ENCODE results near the gene TEX14.
A peak's percentile ranks its signal among the peaks of the same experiment; 100 is the strongest.
"Not testable (repeated sequence)": the region's sequence is repeated elsewhere in the genome, so short reads cannot be mapped to it uniquely, and the experiment has no call there.

The TEX14 gene

GRCh38 chr17:58605470-58605869 is 86.4 kb downstream of the TEX14 start:
- peak; percentile 54 to 80 (median 70) for DNase-seq

GRCh38 chr17:58601976-58602375 is 89.9 kb downstream of the TEX14 start:
- DNase-seq, result no peak

- DNase-seq, result no peak
These were observed 94.5 kb downstream of the TEX14 start for GRCh38 chr17:58597371-58597770.

GRCh38 chr17:58595194-58595792 is 96.6 kb downstream of the TEX14 start:
- peak in 1 of 4 experiments; percentile 8 for DNase-seq

- no peak for DNase-seq
These were observed 98.7 kb downstream of the TEX14 start for GRCh38 chr17:58593123-58593522.

GRCh38 chr17:58591455-58591854 is 100.4 kb downstream of the TEX14 start:
- DNase-seq, result no peak

GRCh38 chr17:58590377-58590776 is 101.5 kb downstream of the TEX14 start:
- no peak for DNase-seq

- DNase-seq, result peak; percentile 52 to 71 (median 62)
These were observed 104.1 kb downstream of the TEX14 start for GRCh38 chr17:58587713-58588117.

- no peak for DNase-seq
These were observed 105.7 kb downstream of the TEX14 start for GRCh38 chr17:58586009-58586644.

GRCh38 chr17:58585554-58585953 is 106.3 kb downstream of the TEX14 start:
- no peak for DNase-seq

- no peak for DNase-seq
These were observed 108.4 kb downstream of the TEX14 start for GRCh38 chr17:58583486-58583885.

GRCh38 chr17:58582718-58583117 is 109.1 kb downstream of the TEX14 start:
- DNase-seq, result not testable (repeated sequence)

GRCh38 chr17:58580671-58581070 is 111.2 kb downstream of the TEX14 start:
- DNase-seq, result no peak

- DNase-seq, result peak; percentile 64 to 87 (median 73)
These were observed 114.1 kb downstream of the TEX14 start for GRCh38 chr17:58577696-58578095.

GRCh38 chr17:58576679-58577367 is 115.0 kb downstream of the TEX14 start:
- DNase-seq, result peak in 2 of 4 experiments; percentile 36 to 41

GRCh38 chr17:58575511-58575910 is 116.3 kb downstream of the TEX14 start:
- peak in 1 of 4 experiments; percentile 20 for DNase-seq

GRCh38 chr17:58574025-58574424 is 117.8 kb downstream of the TEX14 start:
- no peak for DNase-seq

GRCh38 chr17:58572846-58573245 is 119.0 kb downstream of the TEX14 start:
- DNase-seq, result no peak

- peak in 1 of 4 experiments; percentile 9 for DNase-seq
These were observed 121.1 kb downstream of the TEX14 start for GRCh38 chr17:58570758-58571157.

GRCh38 chr17:58569196-58569595 is 122.6 kb downstream of the TEX14 start:
- peak; percentile 15 to 77 (median 50) for DNase-seq

- DNase-seq, result peak; percentile 59 to 85 (median 78)
These were observed 123.6 kb downstream of the TEX14 start for GRCh38 chr17:58568044-58568799.

GRCh38 chr17:58565389-58566311 is 126.2 kb downstream of the TEX14 start:
- DNase-seq, result peak in 3 of 4 experiments; percentile 21 to 47 (median 28)
